ENCODE results near the gene DHRS9. TPM values are rescaled to one million over a fixed set of nuclear protein-coding genes. Genes with fewer than 3 reads are reported as not detected.

Gene DHRS9
- total and polyA plus RNA-seq, 9 of the 15 experiments (the other 6 are each of a cell fraction or from before 2014, with no cell fraction given) = 0.27 to 1.7 (median 0.69) TPM

DNA sequence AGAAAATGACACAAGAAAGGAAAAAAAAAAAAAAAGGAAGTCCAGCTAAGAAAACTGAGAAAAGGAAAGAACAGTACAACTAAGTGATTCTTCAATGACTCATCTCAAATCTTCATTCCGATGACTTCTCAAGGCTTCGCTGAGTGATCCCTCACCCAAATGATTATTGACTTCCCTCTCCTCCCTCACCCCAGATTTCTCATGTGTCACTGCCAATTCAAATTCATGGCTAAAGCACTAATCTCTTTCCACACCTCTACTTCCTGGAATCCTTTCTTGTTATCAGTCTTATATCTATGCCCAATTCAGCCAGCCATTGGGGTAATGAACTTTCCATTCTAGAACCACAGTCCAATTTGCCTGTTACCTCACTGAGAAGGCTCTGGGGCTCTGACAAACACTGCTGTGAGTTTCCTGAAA lies 31.0 kb upstream of the DHRS9 start (continued):
- TF ChIP-seq, protein P1, sequence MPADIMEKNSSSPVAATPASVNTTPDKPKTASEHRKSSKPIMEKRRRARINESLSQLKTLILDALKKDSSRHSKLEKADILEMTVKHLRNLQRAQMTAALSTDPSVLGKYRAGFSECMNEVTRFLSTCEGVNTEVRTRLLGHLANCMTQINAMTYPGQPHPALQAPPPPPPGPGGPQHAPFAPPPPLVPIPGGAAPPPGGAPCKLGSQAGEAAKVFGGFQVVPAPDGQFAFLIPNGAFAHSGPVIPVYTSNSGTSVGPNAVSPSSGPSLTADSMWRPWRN (IDR thresholded peaks at IDR 0.05; ENCODE audit: low read depth) = 0 out of 2 replicates have a peak, but pooled peaks have one; percentile 32
- no peak for TF ChIP-seq PTTG1 (tag; IDR thresholded peaks at IDR 0.05; ENCODE audit: low read depth)
- peak; percentile 55; the same call in 1 of the 2 replicates for TF ChIP-seq MTA1 (IDR thresholded peaks at IDR 0.05; ENCODE audit: borderline replicate concordance)
- TF ChIP-seq, protein P2, sequence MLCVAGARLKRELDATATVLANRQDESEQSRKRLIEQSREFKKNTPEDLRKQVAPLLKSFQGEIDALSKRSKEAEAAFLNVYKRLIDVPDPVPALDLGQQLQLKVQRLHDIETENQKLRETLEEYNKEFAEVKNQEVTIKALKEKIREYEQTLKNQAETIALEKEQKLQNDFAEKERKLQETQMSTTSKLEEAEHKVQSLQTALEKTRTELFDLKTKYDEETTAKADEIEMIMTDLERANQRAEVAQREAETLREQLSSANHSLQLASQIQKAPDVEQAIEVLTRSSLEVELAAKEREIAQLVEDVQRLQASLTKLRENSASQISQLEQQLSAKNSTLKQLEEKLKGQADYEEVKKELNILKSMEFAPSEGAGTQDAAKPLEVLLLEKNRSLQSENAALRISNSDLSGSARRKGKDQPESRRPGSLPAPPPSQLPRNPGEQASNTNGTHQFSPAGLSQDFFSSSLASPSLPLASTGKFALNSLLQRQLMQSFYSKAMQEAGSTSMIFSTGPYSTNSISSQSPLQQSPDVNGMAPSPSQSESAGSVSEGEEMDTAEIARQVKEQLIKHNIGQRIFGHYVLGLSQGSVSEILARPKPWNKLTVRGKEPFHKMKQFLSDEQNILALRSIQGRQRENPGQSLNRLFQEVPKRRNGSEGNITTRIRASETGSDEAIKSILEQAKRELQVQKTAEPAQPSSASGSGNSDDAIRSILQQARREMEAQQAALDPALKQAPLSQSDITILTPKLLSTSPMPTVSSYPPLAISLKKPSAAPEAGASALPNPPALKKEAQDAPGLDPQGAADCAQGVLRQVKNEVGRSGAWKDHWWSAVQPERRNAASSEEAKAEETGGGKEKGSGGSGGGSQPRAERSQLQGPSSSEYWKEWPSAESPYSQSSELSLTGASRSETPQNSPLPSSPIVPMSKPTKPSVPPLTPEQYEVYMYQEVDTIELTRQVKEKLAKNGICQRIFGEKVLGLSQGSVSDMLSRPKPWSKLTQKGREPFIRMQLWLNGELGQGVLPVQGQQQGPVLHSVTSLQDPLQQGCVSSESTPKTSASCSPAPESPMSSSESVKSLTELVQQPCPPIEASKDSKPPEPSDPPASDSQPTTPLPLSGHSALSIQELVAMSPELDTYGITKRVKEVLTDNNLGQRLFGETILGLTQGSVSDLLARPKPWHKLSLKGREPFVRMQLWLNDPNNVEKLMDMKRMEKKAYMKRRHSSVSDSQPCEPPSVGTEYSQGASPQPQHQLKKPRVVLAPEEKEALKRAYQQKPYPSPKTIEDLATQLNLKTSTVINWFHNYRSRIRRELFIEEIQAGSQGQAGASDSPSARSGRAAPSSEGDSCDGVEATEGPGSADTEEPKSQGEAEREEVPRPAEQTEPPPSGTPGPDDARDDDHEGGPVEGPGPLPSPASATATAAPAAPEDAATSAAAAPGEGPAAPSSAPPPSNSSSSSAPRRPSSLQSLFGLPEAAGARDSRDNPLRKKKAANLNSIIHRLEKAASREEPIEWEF (CRISPR knock-in tag; IDR thresholded peaks at IDR 0.05) = no peak
- TF ChIP-seq, protein P3, sequence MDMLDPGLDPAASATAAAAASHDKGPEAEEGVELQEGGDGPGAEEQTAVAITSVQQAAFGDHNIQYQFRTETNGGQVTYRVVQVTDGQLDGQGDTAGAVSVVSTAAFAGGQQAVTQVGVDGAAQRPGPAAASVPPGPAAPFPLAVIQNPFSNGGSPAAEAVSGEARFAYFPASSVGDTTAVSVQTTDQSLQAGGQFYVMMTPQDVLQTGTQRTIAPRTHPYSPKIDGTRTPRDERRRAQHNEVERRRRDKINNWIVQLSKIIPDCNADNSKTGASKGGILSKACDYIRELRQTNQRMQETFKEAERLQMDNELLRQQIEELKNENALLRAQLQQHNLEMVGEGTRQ (CRISPR knock-in tag; IDR thresholded peaks at IDR 0.05) = no peak
- no peak for TF ChIP-seq ZBTB7A (IDR thresholded peaks at IDR 0.05; ENCODE audit: borderline replicate concordance, control insufficient read depth, low read depth, low read length)
- no peak for TF ChIP-seq ZNF696 (CRISPR knock-in tag; conservative IDR thresholded peaks at IDR 0.05)
- TF ChIP-seq PHF8 (IDR thresholded peaks at IDR 0.05; ENCODE audit: borderline replicate concordance, low read length) = no peak
- no peak for TF ChIP-seq ARID2 (IDR thresholded peaks at IDR 0.05)
- TF ChIP-seq KAT7 (CRISPR knock-in tag; IDR thresholded peaks at IDR 0.05; ENCODE audit: borderline replicate concordance) = no peak
- peak; percentile 32 for TF ChIP-seq CCNT2 (IDR thresholded peaks at IDR 0.05; ENCODE audit: borderline replicate concordance, extremely low read depth, insufficient read length, low read depth, low read length)
- no peak for TF ChIP-seq ZC3H4 (CRISPR knock-in tag; IDR thresholded peaks at IDR 0.05; ENCODE audit: borderline replicate concordance)
- TF ChIP-seq EP300 (IDR thresholded peaks at IDR 0.05; ENCODE audit: low read length) = peak; percentile 45; the same call in 1 of the 2 replicates
- TF ChIP-seq MAFG (tag; conservative IDR thresholded peaks at IDR 0.05) = 0 out of 2 replicates have a peak, but pooled peaks have one; percentile 28
- no peak for TF ChIP-seq FOXK1 (CRISPR knock-in tag; IDR thresholded peaks at IDR 0.05; ENCODE audit: borderline replicate concordance)
- TF ChIP-seq SRSF1 (IDR thresholded peaks at IDR 0.05; ENCODE audit: low read depth, low read length) = no peak
- peak; percentile 48; the same call in 1 of the 2 replicates for TF ChIP-seq TEAD4 (IDR thresholded peaks at IDR 0.05; ENCODE audit: low read length)
- TF ChIP-seq TEAD4 (CRISPR knock-in tag; IDR thresholded peaks at IDR 0.05; ENCODE audit: borderline replicate concordance) = no peak
- TF ChIP-seq, protein P4, sequence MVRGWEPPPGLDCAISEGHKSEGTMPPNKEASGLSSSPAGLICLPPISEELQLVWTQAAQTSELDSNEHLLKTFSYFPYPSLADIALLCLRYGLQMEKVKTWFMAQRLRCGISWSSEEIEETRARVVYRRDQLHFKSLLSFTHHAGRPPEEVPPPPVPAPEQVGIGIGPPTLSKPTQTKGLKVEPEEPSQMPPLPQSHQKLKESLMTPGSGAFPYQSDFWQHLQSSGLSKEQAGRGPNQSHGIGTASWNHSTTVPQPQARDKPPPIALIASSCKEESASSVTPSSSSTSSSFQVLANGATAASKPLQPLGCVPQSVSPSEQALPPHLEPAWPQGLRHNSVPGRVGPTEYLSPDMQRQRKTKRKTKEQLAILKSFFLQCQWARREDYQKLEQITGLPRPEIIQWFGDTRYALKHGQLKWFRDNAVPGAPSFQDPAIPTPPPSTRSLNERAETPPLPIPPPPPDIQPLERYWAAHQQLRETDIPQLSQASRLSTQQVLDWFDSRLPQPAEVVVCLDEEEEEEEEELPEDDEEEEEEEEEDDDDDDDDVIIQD (CRISPR knock-in tag; IDR thresholded peaks at IDR 0.05) = no peak
- TF ChIP-seq TCFL5 (CRISPR knock-in tag; conservative IDR thresholded peaks at IDR 0.05) = no peak
- no peak for TF ChIP-seq U2AF2 (optimal IDR thresholded peaks at IDR 0.05; ENCODE audit: low read depth, low read length)
